ENCODE measurements around the gene CHMP2B. TPM values are rescaled to one million over a fixed set of nuclear protein-coding genes. Genes with fewer than 3 reads are reported as not detected.

CHMP2B gene
- total RNA-seq, 1 donor from 2014 or later, result 38.9 TPM

DNA sequence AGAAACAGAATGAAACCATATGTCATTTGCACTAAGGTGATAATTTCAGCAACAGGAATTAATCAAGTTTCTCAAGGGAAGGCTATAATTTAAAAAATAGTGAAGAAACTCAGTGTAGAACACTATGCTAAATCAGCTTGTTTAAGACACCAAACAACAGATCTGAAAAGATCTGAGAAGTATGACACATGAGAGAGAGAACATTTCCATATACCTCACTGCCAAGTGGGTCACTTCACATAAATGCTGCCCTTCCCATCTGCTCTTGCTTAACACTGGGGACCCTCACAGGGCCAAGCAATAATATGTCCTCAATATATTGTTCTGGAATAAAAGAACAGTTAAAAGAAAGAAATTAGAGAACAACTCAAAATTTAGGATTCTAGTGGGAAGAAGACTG lies 45.6 kb upstream of the CHMP2B start:
- H3K4me2 ChIP-seq (ENCODE audit: low read length), result no peak overlapping the region
- Mint-ChIP-seq H3K4me1 (ENCODE audit: low read depth, unreplicated experiment) (no peaks in the 10 kb centered on the region), H3K9me3 (ENCODE audit: unreplicated experiment) (no peaks in the 10 kb centered on the region), H3K27ac (ENCODE audit: unreplicated experiment) (no peak overlapping the region), H3K4me3 (ENCODE audit: unreplicated experiment) (no peak overlapping the region), H3K27me3 (ENCODE audit: low read depth, unreplicated experiment) (no peaks in the 10 kb centered on the region), H3K36me3 (ENCODE audit: low read depth, unreplicated experiment) (no peaks in the 10 kb centered on the region)
- no peaks in the 10 kb centered on the region for H3K27me3 ChIP-seq (ENCODE audit: insufficient read depth, low read length)
- no peaks in the 10 kb centered on the region for H3K36me3 ChIP-seq (ENCODE audit: insufficient read depth, low read length)
- no peak overlapping the region for H3K9ac ChIP-seq (ENCODE audit: low read length)
- no peak overlapping the region for H2AFZ ChIP-seq (ENCODE audit: low read depth, low read length)
- no peak overlapping the region for H3K27ac ChIP-seq (ENCODE audit: low read depth, low read length)
- H3K4me1 ChIP-seq (ENCODE audit: insufficient read depth, low read length), result no peaks in the 10 kb centered on the region
- DNase-seq (ENCODE audit: low read depth) (no peak), FAIRE-seq (no peak)
- H3K9me3 ChIP-seq (ENCODE audit: insufficient read depth, low read depth, low read length), result no peaks in the 10 kb centered on the region
- no peaks in the 10 kb centered on the region for H3K79me2 ChIP-seq (ENCODE audit: insufficient read depth, low read length)
- no peak overlapping the region for H3K4me3 ChIP-seq (ENCODE audit: insufficient read depth, low read depth, low read length)
- no peaks in the 10 kb centered on the region for H4K20me1 ChIP-seq (ENCODE audit: insufficient read depth, low read length)
- TF ChIP-seq, protein P1, sequence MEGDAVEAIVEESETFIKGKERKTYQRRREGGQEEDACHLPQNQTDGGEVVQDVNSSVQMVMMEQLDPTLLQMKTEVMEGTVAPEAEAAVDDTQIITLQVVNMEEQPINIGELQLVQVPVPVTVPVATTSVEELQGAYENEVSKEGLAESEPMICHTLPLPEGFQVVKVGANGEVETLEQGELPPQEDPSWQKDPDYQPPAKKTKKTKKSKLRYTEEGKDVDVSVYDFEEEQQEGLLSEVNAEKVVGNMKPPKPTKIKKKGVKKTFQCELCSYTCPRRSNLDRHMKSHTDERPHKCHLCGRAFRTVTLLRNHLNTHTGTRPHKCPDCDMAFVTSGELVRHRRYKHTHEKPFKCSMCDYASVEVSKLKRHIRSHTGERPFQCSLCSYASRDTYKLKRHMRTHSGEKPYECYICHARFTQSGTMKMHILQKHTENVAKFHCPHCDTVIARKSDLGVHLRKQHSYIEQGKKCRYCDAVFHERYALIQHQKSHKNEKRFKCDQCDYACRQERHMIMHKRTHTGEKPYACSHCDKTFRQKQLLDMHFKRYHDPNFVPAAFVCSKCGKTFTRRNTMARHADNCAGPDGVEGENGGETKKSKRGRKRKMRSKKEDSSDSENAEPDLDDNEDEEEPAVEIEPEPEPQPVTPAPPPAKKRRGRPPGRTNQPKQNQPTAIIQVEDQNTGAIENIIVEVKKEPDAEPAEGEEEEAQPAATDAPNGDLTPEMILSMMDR (IDR thresholded peaks at IDR 0.05; ENCODE audit: insufficient read depth, low read depth, low read length), result no peak
- TF ChIP-seq EZH2 (IDR thresholded peaks at IDR 0.05; ENCODE audit: insufficient read depth, low read length), result no peak

- TF ChIP-seq EZH2 (IDR thresholded peaks at IDR 0.05; ENCODE audit: insufficient read depth, low read length), result no peak
- TF ChIP-seq, protein P1 (IDR thresholded peaks at IDR 0.05; ENCODE audit: insufficient read depth, low read depth, low read length), result no peak
- Histone ChIP-seq H4K20me1 (ENCODE audit: insufficient read depth, low read length) (no peaks in the 10 kb centered on the region), H3K36me3 (ENCODE audit: insufficient read depth, low read length) (no peaks in the 10 kb centered on the region), H3K9ac (ENCODE audit: low read length) (no peak overlapping the region), H3K27me3 (ENCODE audit: insufficient read depth, low read length) (no peaks in the 10 kb centered on the region), H3K79me2 (ENCODE audit: insufficient read depth, low read length) (no peaks in the 10 kb centered on the region), H3K9me3 (ENCODE audit: insufficient read depth, low read depth, low read length) (no peaks in the 10 kb centered on the region), H3K4me1 (ENCODE audit: insufficient read depth, low read length) (no peaks in the 10 kb centered on the region), H3K4me2 (ENCODE audit: low read length) (no peak overlapping the region), H3K4me3 (ENCODE audit: insufficient read depth, low read depth, low read length) (no peak overlapping the region), H2AFZ (ENCODE audit: low read depth, low read length) (no peak overlapping the region), H3K27ac (ENCODE audit: low read depth, low read length) (no peak overlapping the region)
- Mint-ChIP-seq H3K27ac (ENCODE audit: unreplicated experiment) (no peak overlapping the region), H3K4me3 (ENCODE audit: unreplicated experiment) (no peak overlapping the region), H3K9me3 (ENCODE audit: unreplicated experiment) (no peaks in the 10 kb centered on the region), H3K36me3 (ENCODE audit: low read depth, unreplicated experiment) (no peaks in the 10 kb centered on the region), H3K4me1 (ENCODE audit: low read depth, unreplicated experiment) (no peaks in the 10 kb centered on the region), H3K27me3 (ENCODE audit: low read depth, unreplicated experiment) (no peaks in the 10 kb centered on the region)
- FAIRE-seq (no peak), DNase-seq (ENCODE audit: low read depth) (no peak)
These were observed 45.1 kb upstream of the CHMP2B start for GRCh38 chr3:87182023-87182422.

GRCh38 chr3:87186608-87187159 lies 40.4 kb upstream of the CHMP2B start:
- Mint-ChIP-seq H3K4me3 (ENCODE audit: unreplicated experiment) (no peak overlapping the region), H3K27me3 (ENCODE audit: low read depth, unreplicated experiment) (no peaks in the 10 kb centered on the region), H3K4me1 (ENCODE audit: low read depth, unreplicated experiment) (no peaks in the 10 kb centered on the region), H3K36me3 (ENCODE audit: low read depth, unreplicated experiment) (no peaks in the 10 kb centered on the region), H3K9me3 (ENCODE audit: unreplicated experiment) (no peaks in the 10 kb centered on the region), H3K27ac (ENCODE audit: unreplicated experiment) (no peak overlapping the region)
- H2AFZ ChIP-seq (ENCODE audit: low read depth, low read length), result no peak overlapping the region
- H3K27ac ChIP-seq (ENCODE audit: low read depth, low read length), result no peak overlapping the region
- no peak for TF ChIP-seq EZH2 (IDR thresholded peaks at IDR 0.05; ENCODE audit: insufficient read depth, low read length)
- TF ChIP-seq, protein P1 (IDR thresholded peaks at IDR 0.05; ENCODE audit: insufficient read depth, low read depth, low read length), result no peak
- H3K4me1 ChIP-seq (ENCODE audit: insufficient read depth, low read length), result no peaks in the 10 kb centered on the region
- no peak overlapping the region for H3K4me3 ChIP-seq (ENCODE audit: insufficient read depth, low read depth, low read length)
- H4K20me1 ChIP-seq (ENCODE audit: insufficient read depth, low read length), result no peaks in the 10 kb centered on the region
- DNase-seq (ENCODE audit: low read depth) (no peak), FAIRE-seq (no peak)
- H3K9me3 ChIP-seq (ENCODE audit: insufficient read depth, low read depth, low read length), result no peaks in the 10 kb centered on the region
- no peak overlapping the region for H3K4me2 ChIP-seq (ENCODE audit: low read length)
- no peaks in the 10 kb centered on the region for H3K79me2 ChIP-seq (ENCODE audit: insufficient read depth, low read length)
- H3K9ac ChIP-seq (ENCODE audit: low read length), result no peak overlapping the region
- no peaks in the 10 kb centered on the region for H3K27me3 ChIP-seq (ENCODE audit: insufficient read depth, low read length)
- no peaks in the 10 kb centered on the region for H3K36me3 ChIP-seq (ENCODE audit: insufficient read depth, low read length)
